ENCODE results near the gene SF3B4.

The SF3B4 gene

DNA sequence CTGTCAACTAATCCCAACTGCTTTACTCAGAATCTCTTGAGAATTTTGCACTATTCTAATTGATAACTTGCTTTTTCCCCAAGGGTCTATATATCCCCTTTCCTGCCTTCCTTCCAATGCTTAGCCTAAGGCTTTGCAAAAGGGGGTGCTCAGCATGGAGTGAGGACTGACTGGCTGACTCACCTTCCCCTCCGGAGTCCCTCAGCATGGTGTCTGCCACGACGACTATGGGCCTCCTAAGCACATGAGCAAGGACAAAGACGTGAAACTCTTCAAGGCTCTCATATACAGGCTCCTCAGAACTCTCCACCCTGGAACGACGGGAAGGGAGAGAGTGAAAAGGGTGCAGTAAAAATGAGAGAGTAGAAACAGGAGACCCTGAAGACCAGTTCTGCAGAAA lies 22.3 kb upstream of the SF3B4 start:
- TF ChIP-seq ZBTB7A (IDR thresholded peaks at IDR 0.05; ENCODE audit: low read depth) (no peak), TEAD4 (IDR thresholded peaks at IDR 0.05) (no peak), CREB1 (IDR thresholded peaks at IDR 0.05; ENCODE audit: low read depth) (no peak), FOXM1 (IDR thresholded peaks at IDR 0.05; ENCODE audit: borderline replicate concordance, low read depth) (no peak), EGR1 (IDR thresholded peaks at IDR 0.05) (no peak), NFIC (IDR thresholded peaks at IDR 0.05) (no peak)
- TF ChIP-seq, protein P1, sequence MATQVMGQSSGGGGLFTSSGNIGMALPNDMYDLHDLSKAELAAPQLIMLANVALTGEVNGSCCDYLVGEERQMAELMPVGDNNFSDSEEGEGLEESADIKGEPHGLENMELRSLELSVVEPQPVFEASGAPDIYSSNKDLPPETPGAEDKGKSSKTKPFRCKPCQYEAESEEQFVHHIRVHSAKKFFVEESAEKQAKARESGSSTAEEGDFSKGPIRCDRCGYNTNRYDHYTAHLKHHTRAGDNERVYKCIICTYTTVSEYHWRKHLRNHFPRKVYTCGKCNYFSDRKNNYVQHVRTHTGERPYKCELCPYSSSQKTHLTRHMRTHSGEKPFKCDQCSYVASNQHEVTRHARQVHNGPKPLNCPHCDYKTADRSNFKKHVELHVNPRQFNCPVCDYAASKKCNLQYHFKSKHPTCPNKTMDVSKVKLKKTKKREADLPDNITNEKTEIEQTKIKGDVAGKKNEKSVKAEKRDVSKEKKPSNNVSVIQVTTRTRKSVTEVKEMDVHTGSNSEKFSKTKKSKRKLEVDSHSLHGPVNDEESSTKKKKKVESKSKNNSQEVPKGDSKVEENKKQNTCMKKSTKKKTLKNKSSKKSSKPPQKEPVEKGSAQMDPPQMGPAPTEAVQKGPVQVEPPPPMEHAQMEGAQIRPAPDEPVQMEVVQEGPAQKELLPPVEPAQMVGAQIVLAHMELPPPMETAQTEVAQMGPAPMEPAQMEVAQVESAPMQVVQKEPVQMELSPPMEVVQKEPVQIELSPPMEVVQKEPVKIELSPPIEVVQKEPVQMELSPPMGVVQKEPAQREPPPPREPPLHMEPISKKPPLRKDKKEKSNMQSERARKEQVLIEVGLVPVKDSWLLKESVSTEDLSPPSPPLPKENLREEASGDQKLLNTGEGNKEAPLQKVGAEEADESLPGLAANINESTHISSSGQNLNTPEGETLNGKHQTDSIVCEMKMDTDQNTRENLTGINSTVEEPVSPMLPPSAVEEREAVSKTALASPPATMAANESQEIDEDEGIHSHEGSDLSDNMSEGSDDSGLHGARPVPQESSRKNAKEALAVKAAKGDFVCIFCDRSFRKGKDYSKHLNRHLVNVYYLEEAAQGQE (IDR thresholded peaks at IDR 0.05; ENCODE audit: low read depth) = no peak

DNA sequence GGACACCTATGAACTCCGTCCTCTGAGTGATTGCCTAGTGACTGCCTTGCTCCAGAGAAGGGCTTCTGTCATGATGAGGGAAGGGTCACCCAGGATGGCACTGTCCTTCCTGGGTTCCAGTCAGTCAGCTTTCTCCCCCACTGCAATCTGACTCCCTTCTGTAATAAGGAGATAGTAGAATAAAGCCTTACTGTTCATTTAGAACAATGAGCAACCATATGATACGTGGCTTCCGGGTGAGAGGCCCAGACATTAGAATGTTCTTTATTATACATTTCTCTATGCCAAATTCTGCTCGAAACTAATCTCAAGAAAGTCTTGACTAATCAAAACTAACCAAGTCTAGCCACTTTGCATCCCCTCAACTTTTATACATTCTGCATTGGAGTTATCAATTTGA lies 17.6 kb upstream of the SF3B4 start:
- no peak for TF ChIP-seq CEBPB (IDR thresholded peaks at IDR 0.05)
- TF ChIP-seq, protein P1 (IDR thresholded peaks at IDR 0.05; ENCODE audit: low read depth) = no peak
- TF ChIP-seq, protein P2, sequence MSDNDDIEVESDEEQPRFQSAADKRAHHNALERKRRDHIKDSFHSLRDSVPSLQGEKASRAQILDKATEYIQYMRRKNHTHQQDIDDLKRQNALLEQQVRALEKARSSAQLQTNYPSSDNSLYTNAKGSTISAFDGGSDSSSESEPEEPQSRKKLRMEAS (IDR thresholded peaks at IDR 0.05) = no peak

DNA sequence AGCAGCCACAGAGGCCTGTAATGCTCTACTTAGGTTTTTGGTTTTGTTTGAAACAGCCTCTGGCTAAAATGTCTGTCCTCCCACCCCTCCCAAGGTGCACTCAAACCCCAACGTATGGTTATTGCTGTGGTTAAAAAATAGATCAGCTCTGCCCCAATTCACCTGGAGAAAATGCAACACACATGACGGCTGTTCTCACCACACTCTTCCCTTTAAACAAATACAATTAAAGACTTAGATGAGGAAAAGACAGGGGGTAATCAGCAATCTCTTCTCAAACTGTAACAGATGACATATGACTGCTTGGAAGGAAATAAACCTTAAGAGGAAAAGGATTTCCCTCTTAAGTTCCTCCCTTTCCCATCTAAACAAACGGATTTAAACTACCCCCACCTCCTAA lies 15.3 kb upstream of the SF3B4 start:
- TF ChIP-seq, protein P1 (IDR thresholded peaks at IDR 0.05; ENCODE audit: low read depth) = no peak
- TF ChIP-seq NFIC (IDR thresholded peaks at IDR 0.05) (no peak), TEAD4 (IDR thresholded peaks at IDR 0.05) (no peak), FOXM1 (IDR thresholded peaks at IDR 0.05; ENCODE audit: borderline replicate concordance, low read depth) (no peak)

DNA sequence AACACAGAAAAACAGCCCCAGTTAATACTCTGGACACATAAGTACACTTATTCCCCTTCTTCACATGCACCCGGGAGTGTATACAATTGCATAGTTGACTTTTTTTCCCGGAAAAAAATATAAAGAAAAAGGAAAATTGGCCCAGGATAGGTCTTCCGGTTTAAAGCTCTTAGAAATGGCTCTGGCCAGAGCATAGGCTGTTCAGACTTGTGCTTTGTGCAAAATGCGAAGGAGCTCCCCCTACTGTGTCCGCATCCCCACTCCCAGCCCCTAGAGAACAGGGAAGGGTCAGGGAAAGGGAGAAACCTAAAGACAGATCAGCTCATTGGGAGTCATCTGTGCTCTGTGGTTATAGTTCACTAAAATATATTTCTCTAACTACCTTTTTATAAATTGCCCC lies 14.6 kb upstream of the SF3B4 start:
- TF ChIP-seq, protein P3, sequence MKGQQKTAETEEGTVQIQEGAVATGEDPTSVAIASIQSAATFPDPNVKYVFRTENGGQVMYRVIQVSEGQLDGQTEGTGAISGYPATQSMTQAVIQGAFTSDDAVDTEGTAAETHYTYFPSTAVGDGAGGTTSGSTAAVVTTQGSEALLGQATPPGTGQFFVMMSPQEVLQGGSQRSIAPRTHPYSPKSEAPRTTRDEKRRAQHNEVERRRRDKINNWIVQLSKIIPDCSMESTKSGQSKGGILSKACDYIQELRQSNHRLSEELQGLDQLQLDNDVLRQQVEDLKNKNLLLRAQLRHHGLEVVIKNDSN (IDR thresholded peaks at IDR 0.05) = no peak
- TF ChIP-seq, protein P2 (IDR thresholded peaks at IDR 0.05) = no peak
- TF ChIP-seq, protein P1 (IDR thresholded peaks at IDR 0.05; ENCODE audit: low read depth) = no peak
- TF ChIP-seq EP300 (IDR thresholded peaks at IDR 0.05; ENCODE audit: borderline replicate concordance) (no peak), CREB1 (IDR thresholded peaks at IDR 0.05; ENCODE audit: low read depth) (no peak), ZBTB7A (IDR thresholded peaks at IDR 0.05; ENCODE audit: low read depth) (no peak), TAF1 (IDR thresholded peaks at IDR 0.05; ENCODE audit: low read depth) (no peak), FOXM1 (IDR thresholded peaks at IDR 0.05; ENCODE audit: borderline replicate concordance, low read depth) (no peak), NFIC (IDR thresholded peaks at IDR 0.05) (no peak)

DNA sequence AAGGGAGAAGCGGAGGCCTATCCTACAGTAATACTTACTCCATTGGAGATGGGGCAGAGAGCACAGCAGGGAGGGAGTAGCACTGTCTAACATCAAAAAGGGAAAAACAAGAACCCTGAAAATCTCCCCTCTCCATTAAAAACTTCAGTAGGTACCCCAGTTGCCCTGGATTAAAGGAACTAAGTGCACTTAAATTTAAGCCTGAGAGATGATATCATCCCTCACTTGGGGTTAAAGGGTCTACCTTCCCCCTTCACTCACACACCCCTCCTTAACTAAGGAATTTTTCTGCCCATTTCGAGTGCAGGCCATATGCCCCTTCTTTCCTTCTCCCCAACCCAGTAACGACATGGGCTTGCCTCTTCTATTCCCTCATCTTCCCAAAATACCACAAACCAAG lies 12.8 kb upstream of the SF3B4 start:
- no peak for TF ChIP-seq YY1 (IDR thresholded peaks at IDR 0.05; ENCODE audit: low read depth)
- TF ChIP-seq TEAD4 (IDR thresholded peaks at IDR 0.05) = no peak
- TF ChIP-seq FOXM1 (IDR thresholded peaks at IDR 0.05; ENCODE audit: borderline replicate concordance, low read depth) = no peak
- TF ChIP-seq, protein P3 (IDR thresholded peaks at IDR 0.05) = no peak
- TF ChIP-seq, protein P2 (IDR thresholded peaks at IDR 0.05) = no peak
- TF ChIP-seq TAF1 (IDR thresholded peaks at IDR 0.05; ENCODE audit: low read depth) = no peak
- no peak for TF ChIP-seq CREB1 (IDR thresholded peaks at IDR 0.05; ENCODE audit: low read depth)
- no peak for TF ChIP-seq CEBPB (IDR thresholded peaks at IDR 0.05)
- TF ChIP-seq RAD21 (IDR thresholded peaks at IDR 0.05; ENCODE audit: low read depth) = no peak
- TF ChIP-seq EGR1 (IDR thresholded peaks at IDR 0.05) = no peak
- TF ChIP-seq NFIC (IDR thresholded peaks at IDR 0.05) = no peak
- TF ChIP-seq EP300 (IDR thresholded peaks at IDR 0.05; ENCODE audit: borderline replicate concordance) = no peak
- no peak for TF ChIP-seq ZBTB7A (IDR thresholded peaks at IDR 0.05; ENCODE audit: low read depth)
- TF ChIP-seq, protein P1 (IDR thresholded peaks at IDR 0.05; ENCODE audit: low read depth) = no peak
- no peak for TF ChIP-seq TCF12 (IDR thresholded peaks at IDR 0.05; ENCODE audit: low read depth)

All from Ishikawa (cell line).